ENCODE data around the gene GRIA4.
A peak's percentile ranks its signal among the peaks of the same experiment; 100 is the strongest.

GRIA4 gene

DNA sequence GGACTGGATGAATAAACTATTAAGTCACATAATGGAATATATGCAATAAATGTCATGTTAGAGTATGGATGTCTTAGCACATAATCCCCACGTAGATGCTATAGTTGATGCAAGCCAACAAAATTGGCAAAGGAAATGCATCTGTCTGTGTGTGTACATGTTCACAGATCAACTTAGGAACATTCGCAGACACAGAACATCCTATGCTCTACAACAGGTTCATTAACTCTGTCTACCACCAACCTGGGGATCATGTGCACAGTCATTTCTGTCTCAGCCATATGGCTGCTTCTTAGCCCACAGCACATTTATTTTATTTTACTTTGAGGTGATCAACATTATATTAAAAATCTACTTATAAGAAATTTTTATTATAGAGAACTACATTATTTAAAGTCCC lies 407.2 kb downstream of the GRIA4 start:
- DNase-seq = no peak

DNA sequence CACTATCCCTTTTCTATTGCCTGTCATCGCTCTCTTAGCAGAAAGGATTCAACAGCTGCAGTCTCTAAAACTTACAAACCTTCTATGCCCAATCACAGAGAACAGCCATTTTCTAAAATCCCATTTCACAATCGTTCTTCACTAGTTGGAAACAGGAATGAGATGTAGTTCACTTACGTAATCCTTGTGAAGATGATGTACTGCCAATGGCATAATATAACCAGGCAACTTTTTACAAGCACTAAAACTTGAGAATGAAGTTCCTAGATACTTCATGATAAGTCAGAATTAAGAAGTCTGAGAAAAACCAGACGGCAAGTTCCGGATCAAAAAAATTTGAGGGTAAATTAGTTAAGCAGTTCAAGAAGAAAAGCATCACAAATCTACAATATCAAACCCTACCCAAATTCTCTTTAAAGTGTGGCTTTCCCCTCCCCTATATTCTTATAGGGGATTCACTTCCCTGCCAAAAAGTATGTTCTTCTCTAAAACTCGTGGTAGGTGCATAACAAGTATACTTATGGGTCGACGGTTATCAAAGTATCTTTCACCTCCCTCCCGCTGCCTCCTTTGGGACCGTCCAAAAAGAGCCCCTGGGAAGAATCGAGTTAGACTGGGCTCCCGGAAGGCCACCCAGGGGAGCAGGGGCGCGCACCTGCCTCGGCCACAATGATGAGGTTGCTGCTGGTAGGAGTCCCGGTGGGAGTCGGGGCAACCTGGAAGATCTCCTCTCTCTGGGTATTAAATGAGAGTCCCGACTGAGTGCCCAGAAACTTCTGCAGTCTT lies 411.5 kb downstream of the GRIA4 start:
- DNase-seq = peak; percentile 73

DNA sequence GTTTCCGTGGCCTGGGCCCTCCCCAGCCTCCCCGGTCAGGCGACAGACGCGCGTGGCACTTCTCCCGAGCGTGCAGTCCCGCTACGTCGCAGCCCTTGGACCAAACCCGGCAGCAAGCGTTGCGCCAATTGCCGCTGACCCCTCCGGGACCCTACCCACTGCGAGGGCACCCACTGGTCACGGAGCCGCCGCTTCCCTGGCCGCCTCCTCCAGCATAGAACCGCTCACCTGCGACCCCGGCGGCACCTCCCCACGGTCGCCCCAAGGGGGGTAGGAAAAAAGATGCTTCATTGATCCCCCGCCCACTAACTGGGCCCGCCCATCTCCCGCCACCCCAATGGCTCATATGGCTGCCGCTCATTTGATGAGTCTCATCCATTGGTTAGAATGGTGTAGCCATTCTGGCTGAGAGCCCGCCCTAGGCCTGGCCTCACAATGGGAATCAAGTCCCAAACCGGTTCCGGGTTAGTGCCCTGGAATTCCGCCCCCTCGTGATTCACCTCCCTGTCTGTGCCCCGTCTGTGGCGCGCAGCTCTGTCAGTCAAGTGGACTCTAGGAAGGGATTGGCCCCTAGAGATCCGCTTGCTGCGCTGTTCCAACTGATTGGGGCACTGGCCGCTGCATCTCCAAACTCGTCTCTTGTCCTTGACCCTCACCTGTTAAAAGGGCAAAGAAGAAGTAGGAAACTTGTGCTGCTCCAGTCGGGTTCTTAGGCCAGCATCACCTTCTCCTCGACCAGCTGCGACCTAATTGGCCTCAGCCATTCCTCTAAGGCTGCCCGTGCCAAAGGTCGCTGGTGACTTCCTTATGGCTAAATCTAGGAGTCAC lies 412.3 kb downstream of the GRIA4 start, which contains the start of gene MSANTD4:
TSS of gene MSANTD4 (minus strand) at position 274 of the 828 bp plus-strand sequence. CDS start 11,323 bp downstream, outside the sequence.
- peak; percentile 100 for DNase-seq

DNA sequence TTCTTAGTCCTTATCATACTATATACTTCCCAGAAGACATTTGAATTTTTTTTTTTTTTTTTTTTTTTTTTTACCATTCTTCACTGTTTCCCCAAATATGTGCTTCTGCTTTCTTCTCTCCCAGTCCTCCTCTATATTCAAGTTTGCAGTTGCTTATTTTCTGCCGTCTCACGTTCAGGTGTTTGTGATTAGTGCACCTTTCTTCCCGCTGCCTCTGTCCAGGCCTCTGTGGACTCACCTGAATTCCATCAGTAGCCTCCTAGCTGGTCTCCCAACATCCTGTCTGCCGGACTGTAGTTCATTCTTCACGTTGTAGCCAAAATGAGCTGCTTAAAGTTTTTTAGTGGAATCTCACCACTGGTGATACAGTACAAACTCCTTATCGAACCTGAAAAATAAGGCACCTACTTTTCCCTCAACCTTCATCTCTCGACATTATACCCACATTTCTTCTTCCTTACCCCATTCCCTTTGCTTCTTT lies 413.0 kb downstream of the GRIA4 start:
- DNase-seq = no peak

DNA sequence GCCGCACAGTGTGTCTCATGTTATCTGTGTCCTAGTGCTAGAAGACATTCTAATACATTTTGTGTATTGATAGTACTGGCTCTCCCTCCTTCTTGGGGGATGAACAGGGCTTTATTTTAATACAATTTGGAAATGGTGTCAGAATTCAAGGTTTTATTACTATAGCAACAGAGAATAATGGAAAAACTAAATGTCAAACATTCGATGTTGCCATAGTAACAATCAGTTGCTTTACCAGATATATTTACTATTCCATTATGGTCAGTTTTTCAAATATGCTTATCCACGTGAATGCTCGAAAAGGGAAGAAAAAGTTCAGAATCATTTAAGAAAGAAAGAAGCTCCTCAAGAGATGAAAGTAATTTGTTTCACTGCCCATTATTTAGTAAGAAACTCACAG lies 420.7 kb downstream of the GRIA4 start:
- DNase-seq = no peak

DNA sequence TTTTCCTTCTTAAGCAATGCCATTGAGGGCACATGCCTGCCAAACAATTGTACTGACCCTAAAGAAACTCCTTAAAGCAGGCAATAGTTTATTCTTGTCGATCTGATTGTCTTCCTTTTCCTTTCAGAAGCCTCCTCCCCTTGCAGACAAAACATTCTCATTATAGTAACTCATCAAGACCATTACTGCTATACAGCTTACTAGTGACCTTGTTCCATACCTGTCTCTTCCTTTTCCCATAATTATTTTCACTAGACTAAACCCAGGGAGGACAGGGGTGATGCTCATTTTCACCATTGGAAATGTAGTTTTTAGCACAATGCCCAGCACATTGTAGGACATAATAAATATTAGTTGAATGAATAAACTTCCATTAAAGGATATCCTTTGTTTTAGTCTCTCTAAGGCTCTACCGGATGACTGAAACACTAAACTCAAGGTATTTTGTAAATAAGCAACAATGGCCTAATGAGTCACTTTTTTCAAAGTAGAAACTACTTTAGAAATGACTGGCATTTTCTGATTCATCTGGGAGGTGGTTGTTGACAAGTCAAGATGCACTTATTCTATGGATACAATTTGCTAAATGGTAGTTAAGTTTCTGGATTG lies 421.4 kb downstream of the GRIA4 start:
- DNase-seq = no peak
